Measurements from ENCODE around the gene ADAP2.

DNA sequence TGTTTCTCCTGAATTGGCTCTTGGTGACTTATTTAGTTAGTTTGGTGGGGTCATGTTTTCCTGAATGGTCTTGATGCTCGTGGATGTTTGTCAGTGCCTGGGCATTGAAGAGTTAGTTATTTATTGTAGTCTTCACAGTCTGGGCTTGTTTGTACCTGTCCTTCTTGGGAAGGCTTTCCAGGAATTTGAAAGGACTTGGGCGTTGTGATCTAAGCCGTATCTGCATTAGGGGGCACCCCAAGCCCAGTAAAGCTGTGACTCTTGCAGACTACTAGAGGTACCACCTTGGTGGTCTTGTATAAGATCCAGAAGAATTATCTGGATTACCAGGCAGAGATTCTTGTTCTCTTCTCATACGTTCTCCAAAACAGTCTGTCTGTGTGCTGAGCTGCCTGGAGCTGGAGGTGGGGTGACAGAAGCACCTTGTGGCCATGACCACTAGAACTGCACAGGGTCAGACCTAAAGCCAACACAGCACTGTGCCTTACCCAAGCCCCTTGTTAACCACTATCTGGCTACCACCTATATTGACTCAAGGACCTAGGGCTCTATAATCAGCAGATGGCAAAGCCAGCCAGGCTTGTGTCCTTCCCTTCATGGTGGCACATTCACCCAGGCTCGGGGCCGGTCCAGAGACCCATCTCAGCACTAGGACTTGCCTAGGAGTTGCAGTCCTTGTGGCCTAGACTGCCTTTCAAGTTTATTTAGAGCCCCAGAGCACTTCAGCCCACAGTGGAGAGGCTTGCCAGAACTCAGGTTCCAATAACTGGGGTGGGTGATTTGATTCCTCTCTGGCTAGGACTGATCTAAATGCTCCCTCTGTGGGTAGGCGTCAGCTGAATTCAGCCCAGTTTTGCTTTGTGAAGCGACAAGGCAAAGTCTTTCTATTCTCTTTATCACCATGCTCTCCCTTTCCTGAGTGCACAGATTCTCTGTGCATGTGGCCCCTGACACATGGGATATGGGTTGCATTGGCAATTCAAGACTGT, 60.1 kb downstream of the ADAP2 start:
- TF ChIP-seq, protein P1, sequence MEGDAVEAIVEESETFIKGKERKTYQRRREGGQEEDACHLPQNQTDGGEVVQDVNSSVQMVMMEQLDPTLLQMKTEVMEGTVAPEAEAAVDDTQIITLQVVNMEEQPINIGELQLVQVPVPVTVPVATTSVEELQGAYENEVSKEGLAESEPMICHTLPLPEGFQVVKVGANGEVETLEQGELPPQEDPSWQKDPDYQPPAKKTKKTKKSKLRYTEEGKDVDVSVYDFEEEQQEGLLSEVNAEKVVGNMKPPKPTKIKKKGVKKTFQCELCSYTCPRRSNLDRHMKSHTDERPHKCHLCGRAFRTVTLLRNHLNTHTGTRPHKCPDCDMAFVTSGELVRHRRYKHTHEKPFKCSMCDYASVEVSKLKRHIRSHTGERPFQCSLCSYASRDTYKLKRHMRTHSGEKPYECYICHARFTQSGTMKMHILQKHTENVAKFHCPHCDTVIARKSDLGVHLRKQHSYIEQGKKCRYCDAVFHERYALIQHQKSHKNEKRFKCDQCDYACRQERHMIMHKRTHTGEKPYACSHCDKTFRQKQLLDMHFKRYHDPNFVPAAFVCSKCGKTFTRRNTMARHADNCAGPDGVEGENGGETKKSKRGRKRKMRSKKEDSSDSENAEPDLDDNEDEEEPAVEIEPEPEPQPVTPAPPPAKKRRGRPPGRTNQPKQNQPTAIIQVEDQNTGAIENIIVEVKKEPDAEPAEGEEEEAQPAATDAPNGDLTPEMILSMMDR (IDR thresholded peaks at IDR 0.05) = no peak
- TF ChIP-seq POLR2A (IDR thresholded peaks at IDR 0.05) = no peak
